ENCODE data around the gene WFDC1. TPM values are rescaled to one million over a fixed set of nuclear protein-coding genes. Genes with fewer than 3 reads are reported as not detected.

Gene WFDC1
- total RNA-seq, 2 experiments from 2014 or later, result not detected

GRCh38 chr16:84262031-84262430 lies 32.6 kb upstream of the WFDC1 start:
- H3K4me1 Mint-ChIP-seq (ENCODE audit: low read depth), result no peaks in the 10 kb centered on the region
- CTCF ChIA-PET, result no interaction called here
- no peak overlapping the region for H3K4me3 Mint-ChIP-seq
- no peaks in the 10 kb centered on the region for H3K36me3 Mint-ChIP-seq
- intact Hi-C loops (cut with micrococcal nuclease), result no loop called here
- DNase-seq, result no peak
- POLR2A ChIA-PET, result no interaction called here
- peaks cover 17% of the 10 kb centered on the region for H3K27me3 Mint-ChIP-seq
- no peak overlapping the region for H3K27ac Mint-ChIP-seq
- H3K9me3 Mint-ChIP-seq, result no peaks in the 10 kb centered on the region

GRCh38 chr16:84262939-84263338 lies 31.7 kb upstream of the WFDC1 start:
- no peak for DNase-seq
- intact Hi-C loops (cut with micrococcal nuclease), result no loop called here
- no peaks in the 10 kb centered on the region for H3K4me1 Mint-ChIP-seq (ENCODE audit: low read depth)
- no peaks in the 10 kb centered on the region for H3K9me3 Mint-ChIP-seq
- no peak overlapping the region for H3K4me3 Mint-ChIP-seq
- no peak overlapping the region for H3K27ac Mint-ChIP-seq
- H3K27me3 Mint-ChIP-seq, result peaks cover 11% of the 10 kb centered on the region
- CTCF ChIA-PET, result no interaction called here
- H3K36me3 Mint-ChIP-seq, result no peaks in the 10 kb centered on the region
- POLR2A ChIA-PET, result no interaction called here

GRCh38 chr16:84266451-84266850 lies 28.2 kb upstream of the WFDC1 start:
- ChIA-PET POLR2A (no interaction called here), CTCF (interaction anchor here (4.5 kb wide), 1 partner anchor 10 kb away, joined by 36 read pairs; no protein-coding TSS in a partner anchor)

GRCh38 chr16:84267380-84267779 lies 27.3 kb upstream of the WFDC1 start:
- Mint-ChIP-seq H3K27me3 (peaks cover 5% of the 10 kb centered on the region), H3K4me1 (ENCODE audit: low read depth) (no peaks in the 10 kb centered on the region), H3K36me3 (no peaks in the 10 kb centered on the region), H3K9me3 (no peaks in the 10 kb centered on the region), H3K27ac (no peak overlapping the region), H3K4me3 (no peak overlapping the region)
- DNase-seq, result no peak
- ChIA-PET POLR2A (no interaction called here), CTCF (interaction anchor here (4.5 kb wide), 1 partner anchor 9 kb away, joined by 36 read pairs; no protein-coding TSS in a partner anchor)
- intact Hi-C loops (cut with micrococcal nuclease), result no loop called here

More at GRCh38 chr16:84266451-84266850, 28.2 kb upstream of the WFDC1 start:
- Mint-ChIP-seq H3K4me1 (ENCODE audit: low read depth) (no peaks in the 10 kb centered on the region), H3K27me3 (peaks cover 7% of the 10 kb centered on the region), H3K36me3 (no peaks in the 10 kb centered on the region), H3K4me3 (no peak overlapping the region), H3K27ac (no peak overlapping the region), H3K9me3 (no peaks in the 10 kb centered on the region)
- intact Hi-C loops (cut with micrococcal nuclease), result no loop called here
- peak; percentile 53 for DNase-seq

GRCh38 chr16:84268291-84269040 lies 26.2 kb upstream of the WFDC1 start:
- H3K27me3 Mint-ChIP-seq, result no peaks in the 10 kb centered on the region
- no peaks in the 10 kb centered on the region for H3K36me3 Mint-ChIP-seq
- no peak overlapping the region for H3K27ac Mint-ChIP-seq
- H3K4me3 Mint-ChIP-seq, result no peak overlapping the region
- intact Hi-C loops (cut with micrococcal nuclease), result no loop called here
- POLR2A ChIA-PET, result no interaction called here
- no peaks in the 10 kb centered on the region for H3K9me3 Mint-ChIP-seq
- no peak for DNase-seq
- no peaks in the 10 kb centered on the region for H3K4me1 Mint-ChIP-seq (ENCODE audit: low read depth)
- CTCF ChIA-PET, result interaction anchor here (4.5 kb wide), 1 partner anchor 8 kb away, joined by 36 read pairs; no protein-coding TSS in a partner anchor

GRCh38 chr16:84270071-84270470 lies 24.6 kb upstream of the WFDC1 start:
- H3K36me3 Mint-ChIP-seq, result no peaks in the 10 kb centered on the region
- H3K4me3 Mint-ChIP-seq, result no peak overlapping the region
- no peak for DNase-seq
- intact Hi-C loops (cut with micrococcal nuclease), result loop anchor here (10.0 kb wide), 1 partner anchor 355 kb away; no protein-coding TSS in a partner anchor
- ChIA-PET CTCF (no interaction called here), POLR2A (no interaction called here)
- no peaks in the 10 kb centered on the region for H3K27me3 Mint-ChIP-seq
- H3K4me1 Mint-ChIP-seq (ENCODE audit: low read depth), result no peaks in the 10 kb centered on the region
- no peaks in the 10 kb centered on the region for H3K9me3 Mint-ChIP-seq
- H3K27ac Mint-ChIP-seq, result no peak overlapping the region

GRCh38 chr16:84270531-84270930 lies 24.1 kb upstream of the WFDC1 start:
- POLR2A ChIA-PET, result no interaction called here
- Mint-ChIP-seq H3K9me3 (no peaks in the 10 kb centered on the region), H3K4me1 (ENCODE audit: low read depth) (no peaks in the 10 kb centered on the region)

GRCh38 chr16:84271037-84271436 lies 23.6 kb upstream of the WFDC1 start:
- POLR2A ChIA-PET, result no interaction called here
- no peak for DNase-seq
- H3K9me3 Mint-ChIP-seq, result no peaks in the 10 kb centered on the region
- intact Hi-C loops (cut with micrococcal nuclease), result loop anchor here (10.0 kb wide), 1 partner anchor 354 kb away; no protein-coding TSS in a partner anchor
- H3K4me3 Mint-ChIP-seq, result no peak overlapping the region
- CTCF ChIA-PET, result no interaction called here
- no peaks in the 10 kb centered on the region for H3K4me1 Mint-ChIP-seq (ENCODE audit: low read depth)
- H3K36me3 Mint-ChIP-seq, result no peaks in the 10 kb centered on the region
- no peak overlapping the region for H3K27ac Mint-ChIP-seq
- H3K27me3 Mint-ChIP-seq, result peaks cover 4% of the 10 kb centered on the region

More at GRCh38 chr16:84270531-84270930, 24.1 kb upstream of the WFDC1 start:
- no peak overlapping the region for H3K4me3 Mint-ChIP-seq
- H3K27ac Mint-ChIP-seq, result no peak overlapping the region
- intact Hi-C loops (cut with micrococcal nuclease), result loop anchor here (10.0 kb wide), 1 partner anchor 354 kb away; no protein-coding TSS in a partner anchor
- DNase-seq, result no peak
- CTCF ChIA-PET, result no interaction called here
- H3K36me3 Mint-ChIP-seq, result no peaks in the 10 kb centered on the region
- H3K27me3 Mint-ChIP-seq, result peaks cover 2% of the 10 kb centered on the region

- no peak overlapping the region for H3K27ac Mint-ChIP-seq
- no peak overlapping the region for H3K4me3 Mint-ChIP-seq
- ChIA-PET POLR2A (no interaction called here), CTCF (interaction anchor here (1.4 kb wide), 1 partner anchor 234 kb away, joined by 4 read pairs; no protein-coding TSS in a partner anchor)
- H3K4me1 Mint-ChIP-seq (ENCODE audit: low read depth), result no peaks in the 10 kb centered on the region
- DNase-seq, result no peak
- peaks cover 4% of the 10 kb centered on the region for H3K27me3 Mint-ChIP-seq
- intact Hi-C loops (cut with micrococcal nuclease), result loop anchor here (10.0 kb wide), 1 partner anchor 353 kb away; no protein-coding TSS in a partner anchor
- no peaks in the 10 kb centered on the region for H3K9me3 Mint-ChIP-seq
- H3K36me3 Mint-ChIP-seq, result no peaks in the 10 kb centered on the region
These were observed 22.8 kb upstream of the WFDC1 start for GRCh38 chr16:84271866-84272265.

GRCh38 chr16:84272740-84273320 lies 21.8 kb upstream of the WFDC1 start:
- Mint-ChIP-seq H3K9me3 (no peaks in the 10 kb centered on the region), H3K4me3 (no peak overlapping the region), H3K27me3 (peaks cover 4% of the 10 kb centered on the region), H3K4me1 (ENCODE audit: low read depth) (no peaks in the 10 kb centered on the region), H3K27ac (no peak overlapping the region), H3K36me3 (no peaks in the 10 kb centered on the region)
- DNase-seq, result no peak
- CTCF ChIA-PET, result interaction anchor here (1.0 to 1.4 kb wide), 2 partner anchors 11 to 233 kb away, joined by 3 to 4 read pairs; no protein-coding TSS in a partner anchor
- POLR2A ChIA-PET, result interaction anchor here (0.7 kb wide), 1 partner anchor 102 kb away, joined by 3 read pairs; no protein-coding TSS in a partner anchor
- intact Hi-C loops (cut with micrococcal nuclease), result loop anchor here (10.0 kb wide), 1 partner anchor 352 kb away; no protein-coding TSS in a partner anchor

- H3K27ac Mint-ChIP-seq, result no peak overlapping the region
- POLR2A ChIA-PET, result no interaction called here
- no peak for DNase-seq
- H3K4me3 Mint-ChIP-seq, result no peak overlapping the region
- H3K27me3 Mint-ChIP-seq, result peaks cover 4% of the 10 kb centered on the region
- CTCF ChIA-PET, result interaction anchor here (1.1 to 4.0 kb wide), 2 partner anchors 7 to 64 kb away, joined by 3 to 36 read pairs; no protein-coding TSS in a partner anchor
- intact Hi-C loops (cut with micrococcal nuclease), result loop anchor here (10.0 kb wide), 1 partner anchor 350 kb away; no protein-coding TSS in a partner anchor
- no peaks in the 10 kb centered on the region for H3K36me3 Mint-ChIP-seq
- H3K9me3 Mint-ChIP-seq, result no peaks in the 10 kb centered on the region
- H3K4me1 Mint-ChIP-seq (ENCODE audit: low read depth), result no peaks in the 10 kb centered on the region
These were observed 20.2 kb upstream of the WFDC1 start for GRCh38 chr16:84274515-84274914.

- ChIA-PET CTCF (interaction anchor here (1.1 to 4.0 kb wide), 7 partner anchors 9 to 230 kb away, joined by 3 to 55 read pairs (median 19); partner anchors contain the start of gene MEAK7), POLR2A (no interaction called here)
- no peak for DNase-seq
- H3K9me3 Mint-ChIP-seq, result no peaks in the 10 kb centered on the region
- H3K4me1 Mint-ChIP-seq (ENCODE audit: low read depth), result no peaks in the 10 kb centered on the region
- H3K36me3 Mint-ChIP-seq, result no peaks in the 10 kb centered on the region
- H3K4me3 Mint-ChIP-seq, result no peak overlapping the region
- intact Hi-C loops (cut with micrococcal nuclease), result loop anchor here (5.0 to 10.0 kb wide), 2 partner anchors 349 to 452 kb away; no protein-coding TSS in a partner anchor
- H3K27me3 Mint-ChIP-seq, result peaks cover 4% of the 10 kb centered on the region
- no peak overlapping the region for H3K27ac Mint-ChIP-seq
These were observed 19.0 kb upstream of the WFDC1 start for GRCh38 chr16:84275585-84276151.
